GM21619 (cell line): Measurements from ENCODE around the gene ANKRD50.

Experiments
- ATAC-seq: cut with Tn5 transposase; IDR thresholded peaks from one replicate; pipeline ENCODE4 v1.9.1; 2021; ENCODE audit not compliant: unreplicated experiment

The ANKRD50 gene

GRCh38 chr4:124635331-124635730, 77.2 kb downstream of the ANKRD50 start:
- no peak for ATAC-seq

- ATAC-seq = no peak
These were observed 79.1 kb downstream of the ANKRD50 start for GRCh38 chr4:124633285-124633941.

DNA sequence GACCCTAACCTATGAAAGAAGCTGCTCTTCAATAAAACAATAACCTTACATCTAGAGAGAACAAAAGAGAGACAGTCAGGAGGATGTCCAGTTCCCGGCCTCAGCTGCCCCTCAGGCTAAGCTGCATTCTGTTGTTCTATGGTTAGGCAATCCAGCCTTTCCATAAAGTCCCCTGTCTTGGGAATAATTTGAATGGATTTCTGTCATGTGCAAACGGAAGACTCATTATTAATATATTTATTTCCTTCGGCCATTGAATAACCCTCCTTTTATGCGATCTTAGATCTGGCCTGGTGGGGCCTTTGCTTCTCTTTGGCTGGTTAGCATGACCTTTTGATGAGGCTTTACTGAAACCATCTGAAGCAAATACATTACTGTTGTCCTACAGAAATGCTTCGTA, 80.1 kb downstream of the ANKRD50 start:
- no peak for ATAC-seq

DNA sequence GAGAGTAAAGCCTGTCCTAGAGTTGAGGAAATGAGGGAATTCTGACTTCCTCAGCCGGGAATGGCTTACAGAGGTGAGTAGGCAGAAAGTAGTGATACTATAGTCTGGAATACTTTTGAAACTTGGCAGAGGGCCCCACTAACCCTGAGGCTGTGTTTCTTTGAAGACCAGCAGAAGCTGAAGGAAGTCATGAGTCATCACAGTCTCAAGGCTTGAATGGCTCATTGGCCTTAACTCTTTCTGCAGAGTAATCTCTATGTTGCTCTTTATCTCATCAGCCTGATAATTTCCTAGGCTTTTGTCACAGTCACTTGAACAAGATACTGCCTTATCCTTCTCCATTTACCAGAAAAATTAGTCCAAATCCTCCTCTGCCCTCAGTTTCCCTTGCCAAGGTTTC, 80.8 kb downstream of the ANKRD50 start:
- peak; percentile 82 for ATAC-seq

GRCh38 chr4:124629681-124630080, 82.9 kb downstream of the ANKRD50 start:
- no peak for ATAC-seq
